HG02678 (cell line): ENCODE measurements around the gene RPUSD4.
A peak's percentile ranks its signal among the peaks of the same experiment; 100 is the strongest.

Experiments used
- ATAC-seq: cut with Tn5 transposase; IDR thresholded peaks from one replicate; pipeline ENCODE4 v1.9.1; 2021; ENCODE audit warnings: mild to moderate bottlenecking, moderate library complexity; ENCODE audit not compliant: unreplicated experiment

The RPUSD4 gene

DNA sequence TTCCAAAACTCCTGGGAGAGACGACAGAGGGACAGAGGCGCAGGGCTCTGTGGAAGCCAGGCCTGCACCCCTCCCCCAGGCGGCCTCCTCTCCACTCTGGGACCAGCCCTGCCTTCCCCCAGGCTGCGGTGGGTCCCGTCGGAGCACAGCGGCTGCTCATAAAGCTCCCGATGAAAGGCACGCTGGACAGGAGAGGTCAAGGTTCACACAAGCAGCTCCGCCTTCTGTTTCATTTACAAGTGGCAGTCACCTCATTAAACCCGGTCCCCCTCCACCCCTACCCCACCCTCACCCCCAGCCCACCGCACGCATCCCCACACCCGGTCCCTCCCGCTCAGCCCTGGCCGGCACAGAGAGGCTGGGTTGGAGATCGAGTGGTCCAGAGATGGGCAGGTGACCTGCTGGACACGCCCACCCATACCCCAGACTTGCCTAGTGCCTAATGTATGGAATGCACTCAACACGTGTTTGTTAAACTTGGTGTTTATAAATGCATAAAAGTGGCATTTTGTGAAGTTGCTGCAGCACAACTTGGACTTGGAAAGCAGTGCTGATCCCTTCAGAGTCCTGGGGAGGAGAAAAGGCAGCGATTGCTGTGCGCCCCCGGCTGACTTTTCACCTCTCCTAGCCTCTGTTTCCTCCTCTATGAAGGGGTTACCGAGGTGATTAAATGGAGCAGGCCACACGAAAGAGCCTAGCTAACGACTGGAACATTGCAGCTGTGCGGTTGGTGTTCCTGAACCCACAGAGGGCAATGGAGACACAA lies 26.0 kb downstream of the RPUSD4 start:
- ATAC-seq, result no peak

DNA sequence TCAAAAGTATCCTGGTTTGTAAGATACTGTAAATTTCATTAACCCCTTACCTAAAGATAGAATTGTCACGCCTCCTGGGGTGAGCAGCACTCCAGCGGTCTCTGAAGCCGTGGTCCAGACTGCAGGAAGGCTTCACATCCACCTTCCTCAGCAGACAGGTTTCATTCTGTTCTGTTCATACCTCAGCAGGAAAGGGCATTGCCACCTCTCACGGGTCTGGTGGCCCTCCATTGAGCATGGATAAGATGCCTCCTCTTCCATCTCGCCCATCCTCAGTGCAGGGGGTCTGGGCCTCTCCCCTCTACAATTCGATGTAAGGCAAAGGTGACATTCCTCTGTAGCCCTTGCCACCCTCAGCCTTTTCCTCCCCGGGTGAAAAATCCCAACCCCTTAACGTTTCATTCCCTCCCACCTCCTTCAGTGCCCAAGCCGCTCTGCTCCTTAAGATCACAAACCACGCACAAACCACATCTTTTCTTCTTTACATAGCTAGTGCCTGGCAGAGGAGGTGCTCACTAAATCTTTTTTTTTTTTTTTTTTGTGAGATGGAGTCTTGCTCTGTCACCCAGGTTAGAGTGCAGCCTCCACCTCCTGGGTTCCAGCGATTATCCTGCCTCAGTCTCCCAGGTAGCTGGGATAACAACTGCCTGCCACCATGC lies 28.5 kb downstream of the RPUSD4 start:
- no peak for ATAC-seq

DNA sequence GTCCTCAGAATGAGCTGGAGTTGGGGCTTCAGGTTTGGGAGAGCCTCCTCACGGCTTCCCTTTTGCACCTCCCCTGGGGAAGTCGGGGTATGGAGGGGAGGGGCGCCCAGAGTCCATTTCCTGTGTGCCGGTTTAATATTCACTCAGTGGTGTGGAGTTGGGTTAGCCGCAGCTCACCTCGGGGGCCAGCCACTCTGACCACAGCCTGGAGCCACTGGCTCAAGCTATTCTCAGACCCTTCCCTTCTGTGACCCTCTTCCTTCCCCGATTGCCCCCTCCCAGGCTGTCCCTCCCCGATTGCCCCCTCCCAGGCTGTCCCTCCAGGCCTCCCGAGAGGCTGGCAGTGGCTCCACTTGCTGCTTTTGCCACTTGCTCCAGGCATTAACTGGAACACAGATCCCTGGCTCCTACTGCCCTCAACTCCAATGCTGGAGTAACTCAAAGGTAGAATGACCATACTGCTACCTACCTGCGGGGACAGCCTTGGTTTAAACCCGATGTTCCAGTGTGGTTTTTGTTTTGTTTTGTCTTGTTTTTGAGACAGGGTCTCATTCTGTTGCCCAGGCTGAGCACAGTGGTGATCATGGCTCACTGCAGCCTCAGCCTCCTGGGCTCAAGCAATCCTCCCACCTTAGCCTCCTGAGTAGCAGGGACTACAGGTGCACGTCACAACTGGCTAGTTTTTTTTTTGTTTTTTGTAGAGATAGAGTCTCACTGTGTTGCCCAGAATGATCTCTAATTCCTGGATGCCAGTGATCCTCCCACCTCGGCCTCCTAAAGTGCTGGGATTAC lies 29.3 kb downstream of the RPUSD4 start:
- peak; percentile 77 for ATAC-seq

DNA sequence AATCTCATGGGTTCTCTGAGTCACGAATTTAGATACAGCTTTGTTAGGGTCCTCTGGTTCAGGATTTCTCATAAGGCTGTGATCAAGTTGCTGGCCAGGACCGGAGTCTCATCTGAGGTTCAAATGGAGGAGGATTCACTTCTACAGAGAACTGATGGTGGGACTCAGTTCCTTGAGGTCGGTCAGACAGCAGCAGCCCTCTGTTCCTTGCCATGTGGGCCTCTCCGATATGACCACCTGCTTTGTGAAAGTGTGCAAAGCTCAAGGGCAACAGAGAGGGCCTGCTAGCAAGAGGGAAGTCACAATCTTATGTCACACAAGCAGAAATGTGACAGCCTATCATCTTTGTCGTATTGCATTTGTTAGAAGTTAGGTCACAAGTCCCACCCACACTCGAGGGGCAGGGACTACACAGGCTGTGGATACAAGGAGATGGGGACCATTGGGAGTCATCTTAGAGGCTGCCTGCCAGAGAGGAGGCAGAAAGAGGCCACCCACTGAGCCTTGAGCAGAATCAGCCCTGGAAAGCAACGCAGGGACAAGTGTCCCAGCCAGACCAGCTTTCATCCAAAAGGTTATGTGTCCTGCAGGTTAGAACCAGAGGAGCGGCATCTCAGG lies 34.5 kb downstream of the RPUSD4 start:
- no peak for ATAC-seq

DNA sequence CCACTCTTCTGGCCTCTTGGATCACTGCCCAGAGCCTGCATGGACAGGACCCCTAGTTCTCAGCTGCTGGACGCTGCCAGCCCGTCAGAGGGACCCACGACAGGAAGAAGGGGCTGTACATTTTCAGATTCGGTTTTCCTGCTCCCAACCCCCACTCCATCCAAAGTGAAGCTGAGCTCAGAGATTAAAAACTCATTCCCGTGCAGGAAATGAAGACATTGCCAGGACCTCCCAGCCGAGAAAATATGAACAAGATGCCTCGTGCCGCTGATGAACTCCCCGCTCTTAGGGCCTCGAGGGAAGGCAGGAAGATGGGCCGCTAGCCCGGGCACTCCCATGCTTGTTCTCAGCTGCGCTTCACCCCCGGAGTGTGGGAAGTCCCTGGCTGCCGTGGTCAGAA lies 36.1 kb downstream of the RPUSD4 start:
- ATAC-seq, result no peak

DNA sequence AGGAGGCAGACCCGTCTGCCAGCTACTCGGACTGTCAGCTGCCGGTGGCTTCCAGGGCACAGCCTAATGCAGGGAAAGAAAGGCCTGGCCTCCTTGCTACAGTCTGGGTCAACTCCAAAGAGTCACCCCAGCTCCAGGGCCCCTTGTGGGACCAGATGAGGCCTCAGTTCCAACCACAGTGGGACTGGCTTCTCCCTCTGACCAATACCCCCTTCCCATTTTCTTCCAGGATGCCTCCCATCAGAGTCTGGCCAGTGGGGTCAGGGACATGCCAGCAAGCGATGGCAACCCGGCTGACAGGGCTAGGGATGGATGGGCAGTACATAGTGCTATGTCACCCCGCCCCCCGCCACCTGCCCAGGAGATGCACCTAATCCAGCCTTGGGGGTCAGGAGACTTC lies 36.6 kb downstream of the RPUSD4 start:
- no peak for ATAC-seq

DNA sequence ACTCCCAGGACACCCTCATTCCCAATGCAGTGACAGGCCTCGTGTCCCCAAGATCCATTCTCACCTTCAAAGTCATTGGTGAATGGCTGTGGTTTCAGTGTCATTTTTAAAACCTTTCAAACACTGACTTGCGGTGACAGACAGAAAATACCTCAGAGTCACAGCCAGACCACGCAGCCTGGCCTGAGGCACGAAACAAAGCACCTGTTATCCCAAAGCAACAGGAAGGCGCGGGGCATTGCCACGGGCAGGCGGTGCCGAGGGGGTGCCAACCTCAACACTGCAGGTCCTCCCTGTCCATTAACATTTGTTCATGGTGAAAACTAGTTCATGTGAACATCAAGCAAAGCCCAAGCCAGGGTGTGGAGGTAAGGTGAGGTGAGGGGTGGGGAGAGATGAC lies 38.2 kb downstream of the RPUSD4 start:
- ATAC-seq, result no peak

DNA sequence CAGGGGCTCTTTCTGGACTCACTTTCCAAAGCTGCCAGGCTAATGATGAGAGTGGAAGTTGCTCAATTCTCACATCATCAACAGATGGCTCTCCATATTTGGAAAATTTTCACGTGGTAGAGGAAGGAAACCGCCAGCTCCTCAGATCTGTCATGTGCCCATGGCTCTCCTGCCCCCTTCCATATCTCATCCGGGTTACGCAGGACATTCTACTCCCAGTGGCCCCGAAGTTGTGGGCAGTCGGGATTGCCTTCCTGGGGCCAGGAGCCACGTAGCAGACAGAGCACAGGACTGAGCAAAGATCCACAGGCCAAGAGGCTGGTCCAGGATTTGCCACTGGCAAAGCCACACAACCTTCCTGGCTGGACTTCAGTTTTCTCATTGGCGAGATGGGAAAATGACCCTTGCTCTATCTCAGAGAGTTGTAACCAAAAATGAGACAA lies 38.8 kb downstream of the RPUSD4 start:
- ATAC-seq, result no peak

DNA sequence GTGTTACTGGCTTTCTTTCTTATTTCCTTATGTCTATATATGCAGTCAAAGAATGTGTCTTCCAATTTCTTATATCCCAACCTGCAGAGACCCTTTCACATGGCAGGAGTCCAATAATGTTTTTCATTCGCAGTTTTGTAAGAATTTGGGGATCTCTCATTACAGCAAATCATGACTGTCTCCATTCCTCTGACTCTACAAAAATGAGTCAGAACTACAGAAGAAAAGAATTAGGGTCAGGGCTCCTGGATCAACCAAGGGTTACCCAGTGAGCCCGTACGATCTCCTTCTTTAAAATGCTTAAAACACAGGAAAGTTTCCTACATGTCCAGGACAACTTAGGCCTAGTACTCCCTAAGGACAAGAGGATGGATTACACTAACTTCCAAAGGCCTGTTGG lies 42.2 kb downstream of the RPUSD4 start:
- ATAC-seq, result no peak

DNA sequence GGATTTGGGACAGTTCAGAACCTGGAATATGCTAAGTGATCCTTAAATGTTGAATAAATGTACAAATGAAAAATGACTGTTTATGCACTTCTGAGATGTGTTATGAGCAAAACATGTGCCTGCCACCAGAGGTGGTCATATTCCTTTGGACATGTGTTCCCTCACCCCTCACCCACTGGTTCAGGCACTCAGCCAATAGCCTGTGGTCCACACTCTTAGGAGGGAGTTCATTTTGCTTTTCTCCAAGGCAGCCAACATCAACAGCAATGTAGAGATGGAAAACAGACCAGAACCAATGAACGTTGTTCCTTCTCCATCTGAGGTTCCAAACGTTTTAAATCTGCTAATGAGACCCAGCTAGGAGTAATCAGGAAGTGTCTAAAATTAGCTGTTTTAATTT lies 44.0 kb downstream of the RPUSD4 start:
- no peak for ATAC-seq

DNA sequence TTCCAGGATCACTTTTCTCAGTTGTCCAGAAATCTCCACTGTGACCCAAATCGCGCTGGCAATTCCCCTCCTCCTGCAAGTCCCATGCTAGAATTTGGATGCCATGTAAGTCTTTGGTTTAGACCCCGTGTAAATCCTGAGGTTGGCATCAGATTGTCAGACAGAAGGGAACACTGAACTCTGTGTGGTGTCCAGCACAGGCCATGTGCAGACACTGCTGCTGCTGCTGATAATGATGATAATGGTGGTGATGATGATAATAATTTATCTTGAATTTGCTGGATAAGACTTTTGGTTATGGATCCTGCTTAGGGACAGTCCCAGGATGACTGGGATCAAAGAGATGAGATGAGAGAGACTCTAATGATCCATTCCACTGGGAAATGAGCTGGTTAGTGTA lies 45.0 kb downstream of the RPUSD4 start:
- no peak for ATAC-seq

DNA sequence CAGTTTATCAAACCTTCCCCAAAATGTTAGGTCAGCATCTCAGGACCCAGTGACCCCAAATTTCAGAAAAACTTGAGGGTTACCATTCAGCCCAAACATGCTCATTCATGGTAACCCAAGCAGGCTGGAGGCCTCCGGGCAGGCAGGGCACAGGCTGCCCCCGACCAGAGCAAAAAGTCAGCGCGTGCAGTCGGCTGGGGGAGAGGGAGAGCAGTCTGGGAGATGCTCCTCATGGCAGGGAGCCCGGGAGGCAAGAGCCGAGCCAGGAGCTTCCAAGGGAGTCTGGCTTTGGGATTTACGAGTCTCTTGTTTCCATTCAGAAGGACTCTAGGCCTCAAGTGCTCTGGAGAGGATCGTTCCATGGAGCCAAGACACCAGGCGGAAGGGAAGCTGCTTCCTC lies 45.7 kb downstream of the RPUSD4 start:
- no peak for ATAC-seq

DNA sequence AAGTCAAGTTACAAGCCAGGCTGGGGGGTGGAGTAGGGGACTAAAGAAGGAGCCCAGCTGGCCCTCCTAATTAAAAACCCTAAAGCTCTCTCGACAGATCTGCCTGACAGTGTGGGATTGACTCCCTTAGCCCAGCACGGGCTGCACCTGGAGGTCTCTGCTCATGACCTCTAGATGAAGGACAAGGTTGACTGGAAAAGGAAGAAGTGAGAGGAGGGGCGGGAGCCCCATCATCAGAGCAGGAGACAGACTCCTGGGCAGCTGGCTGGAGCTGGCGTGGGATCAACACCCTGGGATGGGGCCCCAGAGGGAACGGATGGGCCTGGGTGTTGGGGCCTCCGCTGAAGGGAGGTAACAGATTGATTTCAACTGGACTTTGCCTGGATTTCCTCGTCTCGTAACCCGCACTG lies 46.1 kb downstream of the RPUSD4 start:
- ATAC-seq, result no peak

DNA sequence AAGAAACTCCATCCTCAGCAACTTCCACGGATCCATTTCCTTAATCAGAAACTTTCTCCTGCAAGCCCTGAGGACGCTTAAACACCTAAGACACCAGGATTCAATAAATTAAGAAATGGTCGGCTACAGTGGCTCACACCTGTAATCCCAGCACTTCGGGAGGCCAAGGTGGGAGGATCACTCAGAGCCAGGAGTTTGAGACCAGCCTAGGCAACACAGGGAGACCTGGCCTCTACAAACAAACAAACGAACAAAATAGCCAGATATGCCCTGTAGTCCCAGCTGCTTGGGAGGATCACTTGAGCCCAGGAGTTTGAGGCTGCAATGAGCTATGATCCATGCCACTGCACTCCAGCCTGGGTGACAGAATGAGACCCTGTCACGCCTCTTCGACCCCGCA lies 46.7 kb downstream of the RPUSD4 start:
- ATAC-seq, result no peak

DNA sequence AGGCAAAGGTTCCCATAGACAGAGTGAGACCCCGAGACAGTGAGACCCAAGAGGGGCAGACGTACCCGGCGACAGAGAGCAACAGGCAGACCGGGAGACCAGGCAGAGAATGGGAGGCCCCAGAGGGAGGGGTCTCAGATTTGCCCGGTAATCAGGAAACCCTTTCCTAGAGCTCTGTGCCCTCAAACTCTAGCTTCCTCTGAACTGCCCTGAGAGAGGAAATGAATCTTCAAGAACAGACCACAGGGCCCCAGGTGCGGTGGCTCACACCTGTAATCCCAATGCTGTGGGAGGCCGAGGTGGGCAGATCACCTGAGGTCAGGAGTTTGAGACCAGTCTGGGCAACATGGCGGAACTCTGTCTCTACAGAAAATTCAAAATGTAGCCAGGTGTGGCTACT lies 47.7 kb downstream of the RPUSD4 start:
- no peak for ATAC-seq

DNA sequence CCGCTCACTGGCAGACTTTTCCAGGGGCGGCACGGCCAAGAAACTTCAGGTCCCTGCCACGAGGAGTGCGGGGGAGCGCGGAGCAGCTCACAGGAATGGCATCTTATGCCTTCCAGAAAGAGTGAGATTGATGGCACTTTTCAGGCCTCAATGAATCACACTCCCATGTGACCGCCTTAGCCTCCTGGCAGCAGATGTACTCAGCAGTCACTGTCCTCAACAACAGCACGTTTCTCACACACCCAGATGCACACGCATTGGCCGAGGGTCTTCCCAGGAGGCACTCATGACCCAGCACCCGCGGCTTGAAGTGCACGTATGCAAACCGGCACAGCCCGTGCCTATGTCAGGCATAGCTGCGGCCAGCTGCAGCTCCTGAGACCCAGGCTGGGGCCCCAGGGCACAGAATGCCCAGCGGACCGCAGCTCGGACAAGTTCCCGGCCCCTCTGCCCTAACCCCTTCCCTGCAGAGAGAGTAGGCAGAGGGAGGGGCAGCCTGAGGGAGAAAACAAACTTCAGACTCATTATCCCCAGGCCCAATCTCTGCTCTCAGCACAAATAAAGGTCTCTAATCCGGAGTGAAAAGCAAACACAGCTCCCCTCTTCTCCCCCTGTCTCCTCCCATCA lies 48.3 kb downstream of the RPUSD4 start:
- ATAC-seq, result no peak

DNA sequence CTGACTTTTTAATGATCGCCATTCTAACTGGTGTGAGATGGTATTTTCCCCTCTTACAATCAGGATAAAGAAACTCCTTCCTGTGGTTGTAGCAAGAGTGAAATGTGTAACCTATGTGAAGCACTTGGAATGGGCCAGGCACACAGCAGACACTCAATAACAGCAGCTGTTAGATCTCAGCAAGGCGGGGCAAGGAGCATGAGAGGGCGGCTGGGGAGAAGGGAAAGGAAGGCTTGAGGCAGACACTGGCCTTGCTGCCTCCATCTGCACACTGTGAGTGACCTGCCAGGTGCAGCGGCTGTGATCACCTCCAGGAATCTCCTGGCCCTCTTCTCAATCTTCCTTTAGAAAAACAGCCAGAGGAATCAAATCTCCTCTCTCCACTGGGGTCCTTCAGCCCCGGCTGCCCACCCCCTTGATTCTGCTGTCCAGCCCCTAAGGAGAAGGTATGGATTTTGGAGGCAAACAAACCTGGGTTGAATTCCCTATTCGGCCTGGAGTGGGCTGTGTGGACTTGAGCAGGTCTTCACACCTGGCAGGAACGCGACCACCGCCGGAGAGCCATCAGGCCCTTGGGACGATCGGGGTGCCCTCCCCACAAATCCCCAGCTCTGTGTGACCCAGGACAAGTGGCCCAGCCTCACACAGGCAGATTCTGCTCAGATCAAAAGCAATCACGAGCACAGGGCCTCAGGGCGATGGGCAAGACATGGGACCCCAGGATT lies 49.0 kb downstream of the RPUSD4 start:
- no peak for ATAC-seq

DNA sequence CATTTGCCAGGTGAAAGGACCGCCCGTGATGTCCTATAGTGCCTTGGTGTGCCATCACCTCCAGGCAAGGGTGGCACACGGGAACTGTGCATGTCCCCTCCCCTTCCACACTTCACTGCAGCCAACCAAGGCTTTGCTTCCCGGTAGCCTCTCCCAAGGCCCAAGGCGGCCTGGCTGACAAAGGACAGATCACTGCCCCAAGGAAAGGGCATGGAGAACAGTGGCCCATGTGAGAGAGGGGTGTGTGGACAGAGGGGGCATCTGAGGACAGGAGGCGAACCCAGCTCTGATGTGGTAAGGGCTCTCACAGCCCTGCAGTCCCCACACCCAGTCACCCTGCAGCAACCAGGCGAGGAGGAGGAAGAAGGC lies 50.4 kb downstream of the RPUSD4 start:
- ATAC-seq, result no peak

DNA sequence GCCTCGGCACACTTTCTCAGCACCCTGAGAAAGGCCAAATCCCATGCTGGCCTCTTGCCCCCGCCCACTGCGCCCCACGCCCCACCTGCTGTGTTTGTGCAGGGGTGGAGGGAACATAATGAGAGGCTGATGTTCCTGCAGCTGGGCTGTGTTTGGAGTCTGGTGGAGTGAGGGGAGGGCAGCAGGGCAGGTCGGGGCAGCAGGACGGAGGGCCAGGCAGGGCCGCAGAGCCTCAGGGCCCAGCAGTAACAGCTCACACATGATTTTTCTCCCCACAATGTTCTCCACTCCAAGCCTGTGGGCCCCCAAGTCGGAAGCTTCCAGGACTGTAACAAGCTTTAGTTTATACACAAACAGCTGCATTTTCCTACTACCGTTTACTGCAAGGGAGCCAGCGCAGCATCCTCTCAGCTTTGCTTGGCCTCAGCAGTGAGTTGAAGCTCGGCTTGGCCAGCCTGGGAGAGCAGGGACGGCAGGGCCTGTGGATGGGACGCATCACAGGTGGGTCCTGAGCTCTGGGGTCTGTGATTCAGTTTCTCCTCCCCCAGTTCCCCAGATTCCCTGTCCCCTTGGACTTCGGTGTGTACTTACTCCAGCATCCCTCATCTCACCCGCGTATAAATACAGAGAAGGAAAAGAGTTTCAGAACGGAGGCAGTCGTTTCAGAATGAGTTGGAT lies 51.0 kb downstream of the RPUSD4 start:
- ATAC-seq, result no peak
